Esophagus squamous epithelium (tissue), 5 donors: Measurements from ENCODE around the gene TMCC1. TPM values are rescaled to one million over a fixed set of nuclear protein-coding genes. Genes with fewer than 3 reads are reported as not detected.

Experiments
- DNase-seq: peaks from one replicate; lab custom pipeline; 2025; lab: John Stamatoyannopoulos, UW
- H3K27ac ChIP-seq, 4 donors: fragments of 200-600 bp; sonication (generic); one replicate each; pipeline ENCODE4 v1.5.1; 2016 to 2019; ENCODE audit warnings: mild to moderate bottlenecking in 1 of 4
- H3K27me3 ChIP-seq, 4 donors: fragments of 200-600 bp; sonication (generic); 1 replicate in 3 of 4; 2 replicates in 1 of 4; pipeline versions ENCODE4 v1.5.1 to v1.6.0; 2017 to 2021; ENCODE audit warnings: antibody characterized with exemption in 1 of 4
- H3K36me3 ChIP-seq, 3 donors: fragments of 200-600 bp; sonication (generic); one replicate each; pipeline ENCODE4 v1.5.1; 2016 to 2019
- H3K4me1 ChIP-seq, 3 donors: fragments of 200-600 bp; sonication (generic); one replicate each; pipeline ENCODE4 v1.5.1; 2017 to 2019
- H3K4me3 ChIP-seq, 4 donors: fragments of 200-600 bp; sonication (generic); 1 replicate in 3 of 4; 2 replicates in 1 of 4; pipeline ENCODE4 v1.5.1; 2016 to 2019; ENCODE audit warnings: mild to moderate bottlenecking in 2 of 4, moderate library complexity in 1 of 4
- H3K9me3 ChIP-seq, 3 donors: fragments of 200-600 bp; sonication (generic); one replicate each; pipeline ENCODE4 v1.5.1; 2016 to 2019
- CTCF ChIP-seq, 6 experiments: fragments of 450-650 bp in 4 of 6; fragments of 200-600 bp in 2 of 6; sonication (generic) in 2 of 6; IDR thresholded peaks; one replicate each; pipeline ENCODE4 v1.5.1; 2016 to 2019; ENCODE audit warnings: antibody characterized with exemption in 6 of 6, mild to moderate bottlenecking in 4 of 6, moderate library complexity in 4 of 6
- POLR2A ChIP-seq, 4 donors: fragments of 450-650 bp; IDR thresholded peaks; one replicate each; pipeline ENCODE4 v1.6.1; 2017; ENCODE audit warnings: antibody characterized with exemption in 4 of 4, mild to moderate bottlenecking in 4 of 4, moderate library complexity in 3 of 4
- WGBS, 2 donors: methylation state at CpG; one replicate each; pipeline ENCODE4 v1.1.5; 2018; 5-methylcytosine and 5-hydroxymethylcytosine counted together
- intact Hi-C: fragments of 100-400 bp; cut with DNase I; formaldehyde crosslinking; loops from one replicate; pipeline ENCODE4 v1.15.0; 2022
- total RNA-seq, 4 donors: library from RNA; depleted of rRNA; stranded (reverse); fragments of >200 nt; gene quantifications; one replicate each; pipeline ENCODE4 v1.1.0, GENCODE V29; 2016
- donor health status: DM: yes; HTN: yes; CAD: no.

Gene TMCC1
- total RNA-seq, 4 donors from 2014 or later, result 13.1 to 23.5 (median 18.4) TPM

- Histone ChIP-seq H3K4me3 (no peak overlapping the region), H3K27ac (no peak overlapping the region), H3K27me3 (no peaks in the 10 kb centered on the region), H3K36me3 (no peaks in the 10 kb centered on the region), H3K4me1 (peaks cover 0 to 9% (median 5%) of the 10 kb centered on the region in 3 donors), H3K9me3 (no peaks in the 10 kb centered on the region)
- DNase-seq, result no peak
- TF ChIP-seq POLR2A (IDR thresholded peaks at IDR 0.05), result no peak
- no peak for TF ChIP-seq CTCF (IDR thresholded peaks at IDR 0.05)
- intact Hi-C loops, result no loop called here
Observed at GRCh38 chr3:129746629-129747028, 146.9 kb downstream of the TMCC1 start.

- no peaks in the 10 kb centered on the region for H3K9me3 ChIP-seq
- no peak overlapping the region for H3K4me3 ChIP-seq
- H3K4me1 ChIP-seq, result peaks cover 0 to 9% (median 5%) of the 10 kb centered on the region in 3 donors
- DNase-seq, result no peak
- WGBS, 2 donors, result 37 to 61% methylated on average over 2 of the region's 2 CpGs
- TF ChIP-seq CTCF (IDR thresholded peaks at IDR 0.05) (no peak), POLR2A (IDR thresholded peaks at IDR 0.05) (no peak)
- no peaks in the 10 kb centered on the region for H3K27me3 ChIP-seq
- H3K27ac ChIP-seq, result no peak overlapping the region
- H3K36me3 ChIP-seq, result no peaks in the 10 kb centered on the region
- intact Hi-C loops, result no loop called here
Observed at GRCh38 chr3:129745253-129745652, 148.3 kb downstream of the TMCC1 start.

- H3K4me3 ChIP-seq, result no peak overlapping the region
- no peak overlapping the region for H3K27ac ChIP-seq
- peaks cover 0 to 6% (median 0%) of the 10 kb centered on the region in 3 donors for H3K36me3 ChIP-seq
- intact Hi-C loops, result no loop called here
- TF ChIP-seq POLR2A (IDR thresholded peaks at IDR 0.05) (no peak), CTCF (IDR thresholded peaks at IDR 0.05) (no peak)
- H3K27me3 ChIP-seq, result no peaks in the 10 kb centered on the region
- 80 to 93% methylated on average over 2 of the region's 2 CpGs for WGBS, 2 donors
- H3K9me3 ChIP-seq, result no peaks in the 10 kb centered on the region
- no peak for DNase-seq
- peaks cover 0 to 9% (median 5%) of the 10 kb centered on the region in 3 donors for H3K4me1 ChIP-seq
Observed at GRCh38 chr3:129741794-129742193, 151.7 kb downstream of the TMCC1 start.

- H3K4me1 ChIP-seq, result peaks cover 0 to under 1% (median 0%) of the 10 kb centered on the region in 3 donors
- intact Hi-C loops, result no loop called here
- 85 to 92% methylated on average over 3 of the region's 3 CpGs for WGBS, 2 donors
- H3K9me3 ChIP-seq, result no peaks in the 10 kb centered on the region
- H3K27me3 ChIP-seq, result no peaks in the 10 kb centered on the region
- TF ChIP-seq CTCF (IDR thresholded peaks at IDR 0.05), result no peak
- no peak for TF ChIP-seq POLR2A (IDR thresholded peaks at IDR 0.05)
- no peak for DNase-seq
- no peak overlapping the region for H3K27ac ChIP-seq
- no peak overlapping the region for H3K4me3 ChIP-seq
- H3K36me3 ChIP-seq, result peaks cover 0 to 6% (median 0%) of the 10 kb centered on the region in 3 donors
Observed at GRCh38 chr3:129740090-129740489, 153.4 kb downstream of the TMCC1 start.

GRCh38 chr3:129739634-129740033 is 153.9 kb downstream of the TMCC1 start:
- no peak for DNase-seq
- H3K27me3 ChIP-seq, result no peaks in the 10 kb centered on the region
- H3K27ac ChIP-seq, result no peak overlapping the region
- intact Hi-C loops, result no loop called here
- TF ChIP-seq POLR2A (IDR thresholded peaks at IDR 0.05) (no peak), CTCF (IDR thresholded peaks at IDR 0.05) (no peak)
- no peak overlapping the region for H3K4me3 ChIP-seq
- H3K9me3 ChIP-seq, result no peaks in the 10 kb centered on the region
- 91% methylated on average over 3 of the region's 3 CpGs for WGBS, 2 donors
- H3K4me1 ChIP-seq, result no peaks in the 10 kb centered on the region
- peaks cover 0 to 6% (median 0%) of the 10 kb centered on the region in 3 donors for H3K36me3 ChIP-seq
